ENCODE data around the gene FAM124A.

The FAM124A gene

DNA sequence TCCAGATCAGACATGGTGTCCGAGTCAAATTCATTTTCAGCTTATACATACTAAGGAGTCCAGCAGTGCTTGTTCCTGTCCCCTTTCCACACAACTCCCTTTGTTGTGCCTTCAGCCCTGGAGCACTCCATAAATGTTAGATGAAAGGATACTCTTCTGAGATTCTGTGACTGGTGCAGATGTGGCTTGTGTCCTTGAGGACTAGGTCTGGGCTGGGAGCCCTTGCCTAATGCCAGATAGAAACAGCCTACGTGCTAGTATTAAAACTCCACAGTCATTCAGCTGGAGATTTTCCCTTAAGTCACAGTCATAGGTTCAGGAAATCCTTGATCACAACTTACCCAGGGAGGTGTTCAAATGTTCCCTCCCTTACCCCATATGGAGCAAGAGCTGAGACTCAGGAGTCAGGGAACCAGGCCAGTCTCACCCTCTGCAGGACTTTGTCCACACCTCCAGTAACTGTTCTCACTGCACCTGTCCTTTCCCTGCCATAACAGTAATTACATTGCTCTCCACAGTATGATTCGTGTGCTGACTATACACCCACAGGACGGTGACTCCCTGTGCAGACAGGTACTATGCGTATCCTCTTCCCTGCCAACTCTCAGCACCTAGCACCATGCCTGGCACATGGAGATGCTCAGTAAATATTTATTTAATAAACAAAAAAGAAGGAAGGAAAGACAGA is 101.8 kb downstream of the FAM124A start:
- H3K27me3 ChIP-seq (ENCODE audit: control insufficient read depth, insufficient read depth, low read length): no peaks in the 10 kb centered on the region
- no peaks in the 10 kb centered on the region for H3K36me3 ChIP-seq (ENCODE audit: control insufficient read depth, insufficient read depth, low read length)
- H3K4me3 ChIP-seq (ENCODE audit: low read depth, low read length): no peak overlapping the region
- no peak overlapping the region for H3K9ac ChIP-seq (ENCODE audit: low read depth, low read length)
- peaks cover 17% of the 10 kb centered on the region for H3K4me1 ChIP-seq (ENCODE audit: control insufficient read depth, insufficient read depth, low read length)
- H3K9me3 ChIP-seq (ENCODE audit: control insufficient read depth, insufficient read depth, low read length): no peaks in the 10 kb centered on the region

GRCh38 chr13:51324714-51325420 is 102.7 kb downstream of the FAM124A start:
- Histone ChIP-seq H3K9me3 (ENCODE audit: control insufficient read depth, insufficient read depth, low read length) (no peaks in the 10 kb centered on the region), H3K27me3 (ENCODE audit: control insufficient read depth, insufficient read depth, low read length) (no peaks in the 10 kb centered on the region), H3K9ac (ENCODE audit: low read depth, low read length) (no peak overlapping the region), H3K36me3 (ENCODE audit: control insufficient read depth, insufficient read depth, low read length) (no peaks in the 10 kb centered on the region), H3K4me1 (ENCODE audit: control insufficient read depth, insufficient read depth, low read length) (peaks cover 17% of the 10 kb centered on the region), H3K4me3 (ENCODE audit: low read depth, low read length) (no peak overlapping the region)

DNA sequence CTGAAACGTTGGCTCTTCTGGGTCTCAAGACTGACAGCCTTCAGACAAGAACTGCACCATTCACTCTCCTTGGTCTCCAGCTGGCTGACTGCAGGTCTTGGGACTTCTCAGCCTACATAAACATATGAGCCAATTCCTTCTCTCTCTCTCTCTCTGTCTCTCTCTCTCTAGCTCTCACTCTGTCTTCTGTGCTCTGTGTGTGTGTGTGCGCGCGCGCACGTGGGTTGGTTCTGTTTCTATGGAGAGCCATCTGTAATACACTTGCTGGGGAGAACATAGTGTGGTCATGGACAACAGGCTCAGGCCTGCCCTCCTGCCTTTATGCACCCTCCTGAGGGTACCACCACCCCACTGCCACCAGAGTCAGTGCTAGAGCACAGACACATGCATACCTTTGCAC is 103.6 kb downstream of the FAM124A start:
- Histone ChIP-seq H3K4me1 (ENCODE audit: control insufficient read depth, insufficient read depth, low read length) (peaks cover 17% of the 10 kb centered on the region), H3K36me3 (ENCODE audit: control insufficient read depth, insufficient read depth, low read length) (no peaks in the 10 kb centered on the region), H3K9ac (ENCODE audit: low read depth, low read length) (no peak overlapping the region), H3K4me3 (ENCODE audit: low read depth, low read length) (no peak overlapping the region), H3K27me3 (ENCODE audit: control insufficient read depth, insufficient read depth, low read length) (no peaks in the 10 kb centered on the region), H3K9me3 (ENCODE audit: control insufficient read depth, insufficient read depth, low read length) (no peaks in the 10 kb centered on the region)

DNA sequence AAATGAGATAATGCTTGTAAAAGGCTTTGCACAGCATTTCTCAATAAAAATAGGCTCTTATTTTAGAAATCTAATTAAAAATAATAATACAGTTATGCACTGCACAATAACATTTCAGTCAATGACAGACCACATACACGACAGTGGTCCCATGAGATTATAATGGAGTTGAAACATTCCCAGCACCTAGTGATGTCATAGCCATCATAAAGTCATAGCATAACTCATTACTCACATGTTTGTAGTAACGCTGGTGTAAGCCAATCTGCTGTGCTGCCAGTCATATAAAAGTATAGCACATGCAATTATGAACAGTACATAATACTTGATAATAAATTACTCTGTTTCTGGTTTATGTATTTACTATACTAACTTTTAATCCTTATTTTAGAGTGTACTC is 104.6 kb downstream of the FAM124A start:
- Histone ChIP-seq H3K4me3 (ENCODE audit: low read depth, low read length) (no peak overlapping the region), H3K9ac (ENCODE audit: low read depth, low read length) (no peak overlapping the region)

DNA sequence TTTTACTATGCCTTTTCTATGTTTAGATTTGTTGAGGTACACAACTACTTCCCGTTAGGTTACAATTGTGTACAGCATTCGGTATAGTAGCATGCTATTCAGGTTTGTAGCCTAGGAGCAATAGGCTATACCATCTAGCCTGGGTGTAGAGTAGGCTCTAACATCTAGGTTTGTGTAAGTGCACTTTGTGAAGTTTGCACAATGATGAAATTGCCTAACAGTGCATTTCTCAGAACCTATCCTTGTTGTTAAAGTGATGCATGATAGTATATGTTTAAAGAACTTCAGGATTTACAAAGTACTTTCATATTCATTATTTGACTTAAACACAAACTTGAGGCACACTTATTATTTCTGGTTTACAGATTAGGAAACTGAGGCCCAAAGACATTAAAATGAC is 105.8 kb downstream of the FAM124A start:
- Histone ChIP-seq H3K9ac (ENCODE audit: low read depth, low read length) (no peak overlapping the region), H3K36me3 (ENCODE audit: control insufficient read depth, insufficient read depth, low read length) (no peaks in the 10 kb centered on the region), H3K9me3 (ENCODE audit: control insufficient read depth, insufficient read depth, low read length) (no peaks in the 10 kb centered on the region), H3K27me3 (ENCODE audit: control insufficient read depth, insufficient read depth, low read length) (no peaks in the 10 kb centered on the region), H3K4me1 (ENCODE audit: control insufficient read depth, insufficient read depth, low read length) (peaks cover 17% of the 10 kb centered on the region), H3K4me3 (ENCODE audit: low read depth, low read length) (no peak overlapping the region)

More for the DNA sequence above, 104.6 kb downstream of the FAM124A start:
- H3K4me1 ChIP-seq (ENCODE audit: control insufficient read depth, insufficient read depth, low read length): peaks cover 17% of the 10 kb centered on the region
- H3K9me3 ChIP-seq (ENCODE audit: control insufficient read depth, insufficient read depth, low read length): no peaks in the 10 kb centered on the region
- no peaks in the 10 kb centered on the region for H3K36me3 ChIP-seq (ENCODE audit: control insufficient read depth, insufficient read depth, low read length)
- no peaks in the 10 kb centered on the region for H3K27me3 ChIP-seq (ENCODE audit: control insufficient read depth, insufficient read depth, low read length)

GRCh38 chr13:51328488-51328887 is 106.3 kb downstream of the FAM124A start:
- no peak overlapping the region for H3K4me3 ChIP-seq (ENCODE audit: low read depth, low read length)
- no peaks in the 10 kb centered on the region for H3K27me3 ChIP-seq (ENCODE audit: control insufficient read depth, insufficient read depth, low read length)
- no peaks in the 10 kb centered on the region for H3K9me3 ChIP-seq (ENCODE audit: control insufficient read depth, insufficient read depth, low read length)
- peaks cover 17% of the 10 kb centered on the region for H3K4me1 ChIP-seq (ENCODE audit: control insufficient read depth, insufficient read depth, low read length)
- no peak overlapping the region for H3K9ac ChIP-seq (ENCODE audit: low read depth, low read length)
- H3K36me3 ChIP-seq (ENCODE audit: control insufficient read depth, insufficient read depth, low read length): no peaks in the 10 kb centered on the region

GRCh38 chr13:51329606-51330005 is 107.4 kb downstream of the FAM124A start:
- no peaks in the 10 kb centered on the region for H3K27me3 ChIP-seq (ENCODE audit: control insufficient read depth, insufficient read depth, low read length)
- H3K4me1 ChIP-seq (ENCODE audit: control insufficient read depth, insufficient read depth, low read length): peaks cover 17% of the 10 kb centered on the region
- H3K9ac ChIP-seq (ENCODE audit: low read depth, low read length): no peak overlapping the region
- no peaks in the 10 kb centered on the region for H3K9me3 ChIP-seq (ENCODE audit: control insufficient read depth, insufficient read depth, low read length)
- no peak overlapping the region for H3K4me3 ChIP-seq (ENCODE audit: low read depth, low read length)
- H3K36me3 ChIP-seq (ENCODE audit: control insufficient read depth, insufficient read depth, low read length): no peaks in the 10 kb centered on the region

- no peak overlapping the region for H3K9ac ChIP-seq (ENCODE audit: low read depth, low read length)
Observed at GRCh38 chr13:51330791-51331190, 108.6 kb downstream of the FAM124A start.

DNA sequence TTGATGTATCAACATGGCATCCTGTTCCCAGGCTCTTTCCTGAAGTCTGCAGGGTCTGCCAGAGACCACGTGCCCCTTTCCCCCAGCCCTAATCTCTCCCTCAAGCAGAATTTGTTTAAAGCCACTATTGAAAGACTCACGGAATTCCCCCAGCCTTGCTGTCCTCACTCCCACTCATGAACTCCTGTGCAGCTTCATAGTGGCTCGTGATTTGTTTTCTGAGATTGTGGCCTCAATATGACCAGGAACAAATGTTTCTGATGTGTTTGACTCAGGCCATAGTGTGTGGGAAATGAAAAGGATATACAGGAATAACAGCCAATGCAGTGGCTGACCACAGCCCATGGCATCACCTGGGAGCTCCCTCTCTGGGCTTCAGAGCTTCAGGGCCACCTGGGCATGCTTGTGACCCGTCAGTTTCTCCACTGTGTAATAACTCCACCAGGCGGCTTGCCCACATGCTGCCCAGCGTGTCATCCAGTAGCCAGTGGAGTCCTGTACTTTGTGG is 109.2 kb downstream of the FAM124A start:
- Histone ChIP-seq H3K9ac (ENCODE audit: low read depth, low read length) (no peak overlapping the region), H3K4me3 (ENCODE audit: low read depth, low read length) (no peak overlapping the region), H3K9me3 (ENCODE audit: control insufficient read depth, insufficient read depth, low read length) (no peaks in the 10 kb centered on the region), H3K4me1 (ENCODE audit: control insufficient read depth, insufficient read depth, low read length) (peaks cover 9% of the 10 kb centered on the region), H3K27me3 (ENCODE audit: control insufficient read depth, insufficient read depth, low read length) (no peaks in the 10 kb centered on the region), H3K36me3 (ENCODE audit: control insufficient read depth, insufficient read depth, low read length) (no peaks in the 10 kb centered on the region)

More at GRCh38 chr13:51330791-51331190, 108.6 kb downstream of the FAM124A start:
- H3K4me1 ChIP-seq (ENCODE audit: control insufficient read depth, insufficient read depth, low read length): peaks cover 11% of the 10 kb centered on the region
- no peaks in the 10 kb centered on the region for H3K27me3 ChIP-seq (ENCODE audit: control insufficient read depth, insufficient read depth, low read length)
- H3K9me3 ChIP-seq (ENCODE audit: control insufficient read depth, insufficient read depth, low read length): no peaks in the 10 kb centered on the region
- no peaks in the 10 kb centered on the region for H3K36me3 ChIP-seq (ENCODE audit: control insufficient read depth, insufficient read depth, low read length)
- no peak overlapping the region for H3K4me3 ChIP-seq (ENCODE audit: low read depth, low read length)

GRCh38 chr13:51332566-51333361 is 110.6 kb downstream of the FAM124A start:
- no peak overlapping the region for H3K4me3 ChIP-seq (ENCODE audit: low read depth, low read length)
- no peak overlapping the region for H3K9ac ChIP-seq (ENCODE audit: low read depth, low read length)
- no peaks in the 10 kb centered on the region for H3K36me3 ChIP-seq (ENCODE audit: control insufficient read depth, insufficient read depth, low read length)
- H3K9me3 ChIP-seq (ENCODE audit: control insufficient read depth, insufficient read depth, low read length): no peaks in the 10 kb centered on the region
- peaks cover 9% of the 10 kb centered on the region for H3K4me1 ChIP-seq (ENCODE audit: control insufficient read depth, insufficient read depth, low read length)
- H3K27me3 ChIP-seq (ENCODE audit: control insufficient read depth, insufficient read depth, low read length): no peaks in the 10 kb centered on the region

GRCh38 chr13:51333421-51333820 is 111.2 kb downstream of the FAM124A start:
- Histone ChIP-seq H3K4me3 (ENCODE audit: low read depth, low read length) (no peak overlapping the region), H3K4me1 (ENCODE audit: control insufficient read depth, insufficient read depth, low read length) (peaks cover 3% of the 10 kb centered on the region), H3K9me3 (ENCODE audit: control insufficient read depth, insufficient read depth, low read length) (no peaks in the 10 kb centered on the region), H3K9ac (ENCODE audit: low read depth, low read length) (no peak overlapping the region), H3K27me3 (ENCODE audit: control insufficient read depth, insufficient read depth, low read length) (no peaks in the 10 kb centered on the region), H3K36me3 (ENCODE audit: control insufficient read depth, insufficient read depth, low read length) (no peaks in the 10 kb centered on the region)

All from iPS-15b (cell line).